Stimulated activated CD8-positive, alpha-beta memory T cell treated with anti-CD3 and anti-CD28 coated beads, Interleukin-15, amount 100 ng/mL, for 1 hour (primary cell): ENCODE results near the gene SLC16A12.

Experiments used
- DNase-seq: peaks from one replicate; pipeline ENCODE4 v3.0.0-alpha.2; 2020; ENCODE audit warnings: low read depth

The SLC16A12 gene

GRCh38 chr10:89535171-89536012, at the start of gene SLC16A12:
Gene SLC16A12, minus strand, starts transcription at chr10:89535594. Its CDS starts 73,016 bp downstream, at chr10:89462578.
- DNase-seq, result no peak

- no peak for DNase-seq
Observed at GRCh38 chr10:89582022-89582421, 46.6 kb upstream of the SLC16A12 start.

- no peak for DNase-seq
Observed at GRCh38 chr10:89580243-89580642, 44.8 kb upstream of the SLC16A12 start.

DNA sequence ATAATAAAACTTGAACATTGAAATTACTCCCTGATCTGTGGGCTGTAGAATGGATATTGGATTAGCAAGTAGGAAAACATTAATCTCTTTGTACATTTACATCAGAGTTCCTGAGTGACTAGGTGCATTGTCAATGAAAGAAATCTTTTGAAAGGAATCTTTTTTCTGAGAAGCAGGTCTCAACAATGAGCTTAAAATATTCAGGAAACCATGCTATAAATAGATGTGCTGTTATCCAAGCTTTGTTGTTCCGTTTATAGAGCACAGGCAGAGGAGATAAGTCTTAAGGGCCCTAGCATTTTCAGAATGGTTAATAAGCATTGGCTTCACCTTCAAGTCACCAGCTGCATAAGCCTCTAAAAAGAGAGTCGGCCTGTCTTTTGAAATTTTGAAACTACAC, 41.3 kb upstream of the SLC16A12 start:
- no peak for DNase-seq

GRCh38 chr10:89576022-89576421, 40.6 kb upstream of the SLC16A12 start:
- DNase-seq, result no peak

DNA sequence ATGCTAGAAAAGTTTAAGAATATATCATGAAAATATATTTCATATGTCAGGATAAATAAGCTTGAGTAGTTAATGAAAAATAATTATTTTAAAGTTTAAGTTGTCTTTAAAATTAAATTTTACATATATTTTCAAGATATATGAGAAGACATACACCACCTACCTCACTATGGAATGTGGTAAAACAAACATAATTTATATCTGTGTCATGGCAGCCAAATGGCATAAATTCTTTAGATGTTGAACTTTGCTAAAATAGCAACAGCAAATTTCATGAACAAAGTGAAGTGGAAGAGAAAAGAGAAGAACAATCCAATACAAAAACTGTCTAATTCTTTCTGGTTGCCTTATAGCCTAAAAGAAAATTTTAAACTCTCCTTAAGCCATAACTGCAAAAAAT, 39.6 kb upstream of the SLC16A12 start:
- DNase-seq, result no peak

GRCh38 chr10:89574368-89574767, 39.0 kb upstream of the SLC16A12 start:
- DNase-seq, result no peak

GRCh38 chr10:89567576-89568245, 32.3 kb upstream of the SLC16A12 start:
- no peak for DNase-seq

DNA sequence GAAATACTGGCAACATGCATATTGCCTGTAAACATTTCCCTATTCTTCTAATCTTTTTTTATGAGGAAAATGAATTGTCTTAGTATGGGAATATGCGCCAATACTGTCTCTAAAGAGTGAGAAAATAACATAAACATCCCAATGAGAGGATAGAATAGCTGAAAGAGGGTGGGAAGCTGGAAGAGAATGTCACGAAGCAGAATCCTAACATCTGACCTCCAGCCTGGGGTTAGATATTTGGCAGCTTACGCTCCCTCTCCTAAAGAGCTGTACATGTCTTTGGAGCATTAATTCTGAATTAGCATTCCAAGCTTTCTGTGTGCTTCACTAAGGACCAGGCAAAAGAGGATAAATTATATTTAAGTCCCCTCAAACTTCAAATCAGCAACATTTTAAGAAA, 31.6 kb upstream of the SLC16A12 start:
- DNase-seq, result no peak

GRCh38 chr10:89566095-89566950, 30.9 kb upstream of the SLC16A12 start:
- DNase-seq, result no peak

- DNase-seq, result no peak
Observed at GRCh38 chr10:89565180-89565579, 29.8 kb upstream of the SLC16A12 start.

DNA sequence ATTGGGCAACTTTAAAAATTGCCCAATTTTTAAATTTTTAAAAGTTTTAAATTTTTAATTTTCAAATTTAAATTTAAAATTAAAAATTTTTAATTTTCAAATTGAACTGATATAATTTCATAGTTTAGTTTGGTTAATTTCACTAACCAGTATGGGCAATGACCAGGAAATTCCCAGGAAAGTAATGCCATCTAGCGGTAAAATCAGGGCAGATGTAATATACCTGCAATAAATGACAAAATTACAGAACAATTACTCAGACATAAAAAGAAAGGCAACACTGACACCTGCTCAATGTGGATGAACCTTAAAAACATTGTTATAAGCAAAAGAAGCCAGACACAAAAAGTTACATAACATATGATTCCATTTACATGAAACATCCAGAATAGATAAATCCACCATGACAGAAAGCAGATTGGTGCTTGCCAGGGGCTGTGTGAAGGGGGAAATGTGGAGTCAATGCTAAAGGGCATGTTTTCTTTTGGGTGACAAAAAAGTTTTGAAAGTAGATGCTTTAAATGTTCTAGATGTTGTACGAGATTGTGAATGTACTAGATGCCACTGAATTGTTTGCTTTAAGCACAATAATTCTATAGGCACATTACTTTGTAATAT, 28.6 kb upstream of the SLC16A12 start:
- DNase-seq, result no peak

DNA sequence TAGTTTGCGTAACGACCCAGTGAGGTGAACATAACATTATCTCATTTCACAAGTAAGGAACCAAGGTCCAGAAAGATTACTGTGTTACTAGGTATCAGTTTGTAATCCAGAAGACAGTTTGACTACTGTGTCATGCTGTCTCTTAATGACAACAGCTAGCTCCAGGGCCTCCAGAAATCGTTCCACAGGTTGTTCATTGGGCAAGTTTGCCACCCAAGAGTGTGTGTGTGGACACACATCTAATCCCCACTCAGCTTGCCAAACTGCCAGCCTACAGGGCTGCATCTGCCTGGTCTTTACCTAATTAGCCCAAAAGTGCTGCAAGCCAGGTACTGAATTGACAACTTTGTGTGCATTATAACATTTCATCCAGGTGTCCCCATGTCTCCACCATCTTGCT, 27.9 kb upstream of the SLC16A12 start:
- DNase-seq, result no peak

- no peak for DNase-seq
Observed at GRCh38 chr10:89556600-89556999, 21.2 kb upstream of the SLC16A12 start.

DNA sequence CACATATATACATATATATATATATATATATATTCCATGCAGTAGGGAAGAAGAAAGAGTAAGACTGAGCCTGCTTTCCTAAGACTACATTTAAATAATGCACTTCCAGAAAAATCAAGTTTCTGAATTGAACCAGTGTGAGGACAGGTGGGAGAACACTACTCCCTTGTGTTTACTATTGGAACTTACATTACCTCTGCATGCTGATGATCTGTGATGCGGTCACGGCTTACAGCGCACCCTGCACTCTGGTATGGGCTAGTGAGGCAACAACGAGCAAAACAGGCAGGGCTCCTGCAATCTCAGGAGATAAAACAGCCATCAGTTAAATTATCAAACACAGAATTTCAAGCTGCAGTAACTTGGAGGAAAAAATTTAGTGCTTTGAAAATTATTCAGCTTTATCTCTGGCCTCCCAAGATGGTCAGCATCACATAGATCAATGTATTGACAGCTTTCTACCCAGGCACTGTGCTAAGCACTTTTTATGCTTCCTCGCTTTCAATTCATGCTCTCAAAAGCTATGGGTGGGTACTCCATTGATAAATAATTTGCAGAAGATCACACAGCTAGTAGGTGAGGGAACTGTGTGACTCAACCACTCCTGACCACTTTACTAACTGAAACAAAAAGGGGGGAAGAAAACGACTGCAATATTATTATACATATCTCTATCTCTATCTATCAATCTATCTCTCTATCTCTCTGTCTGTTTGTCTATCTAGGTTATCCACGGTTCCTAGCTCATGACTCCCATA, 20.5 kb upstream of the SLC16A12 start:
- DNase-seq, result no peak

GRCh38 chr10:89554433-89554832, 19.0 kb upstream of the SLC16A12 start:
- DNase-seq, result no peak

DNA sequence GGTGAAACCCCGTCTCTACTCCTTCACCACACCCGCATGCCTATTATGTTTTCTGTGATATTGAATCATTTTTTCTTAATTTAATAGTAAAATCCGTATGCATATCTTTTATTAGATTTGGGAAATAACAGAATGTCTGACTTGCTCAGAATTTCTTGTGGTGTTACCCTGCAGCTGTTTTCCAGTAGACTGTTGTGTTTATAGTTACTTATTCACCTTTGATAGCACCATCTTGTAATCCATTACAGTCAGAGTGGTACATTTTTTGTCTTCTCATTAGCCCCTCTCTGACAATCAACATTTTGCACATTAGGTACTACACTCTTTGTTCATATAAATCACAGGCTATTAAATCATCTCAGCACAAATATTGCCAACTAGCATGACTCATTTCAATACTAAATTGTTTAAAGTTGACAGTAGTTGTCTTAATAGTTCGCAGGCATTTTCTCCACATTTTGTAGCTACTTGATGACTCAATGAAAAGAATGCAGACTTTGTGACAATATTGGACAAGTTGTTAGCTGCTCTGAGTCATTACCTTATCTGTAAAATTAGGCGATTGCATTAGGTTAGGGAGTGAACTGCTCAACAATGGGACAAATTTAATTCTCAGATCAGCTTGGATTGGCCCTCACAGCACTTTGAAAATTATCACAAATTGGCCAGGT, 17.8 kb upstream of the SLC16A12 start:
- no peak for DNase-seq

GRCh38 chr10:89552213-89552612, 16.8 kb upstream of the SLC16A12 start:
- DNase-seq, result no peak

DNA sequence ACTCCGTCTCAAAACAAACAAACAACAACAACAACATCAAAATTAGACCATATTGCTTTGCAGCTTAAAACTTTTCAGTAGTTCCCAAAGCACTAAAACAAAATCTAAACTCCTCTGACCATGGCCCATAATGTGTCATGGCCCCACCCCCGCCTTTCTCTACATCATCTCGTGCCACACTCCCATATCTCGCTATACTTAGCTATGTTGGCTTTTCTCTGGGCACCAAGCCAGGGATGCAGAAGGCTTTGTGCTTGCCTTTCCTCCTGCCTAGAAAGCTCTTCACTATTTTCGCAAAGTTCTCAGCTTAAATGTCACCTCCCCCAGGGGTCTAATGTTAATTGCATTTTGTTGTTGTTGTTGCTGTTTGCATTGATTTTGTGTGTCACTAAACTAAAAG, 15.1 kb upstream of the SLC16A12 start:
- DNase-seq, result no peak

- DNase-seq, result no peak
Observed at GRCh38 chr10:89549510-89549909, 14.1 kb upstream of the SLC16A12 start.

- no peak for DNase-seq
Observed at GRCh38 chr10:89548673-89549072, 13.3 kb upstream of the SLC16A12 start.
